ENCODE results near the gene PSMG3. TPM values are rescaled to one million over a fixed set of nuclear protein-coding genes. Genes with fewer than 3 reads are reported as not detected.
A peak's percentile ranks its signal among the peaks of the same experiment; 100 is the strongest.
"Not testable (repeated sequence)": the region's sequence is repeated elsewhere in the genome, so short reads cannot be mapped to it uniquely, and the experiment has no call there.

The PSMG3 gene
- total RNA-seq, 2 experiments from 2014 or later, result 33.1 to 33.3 TPM

DNA sequence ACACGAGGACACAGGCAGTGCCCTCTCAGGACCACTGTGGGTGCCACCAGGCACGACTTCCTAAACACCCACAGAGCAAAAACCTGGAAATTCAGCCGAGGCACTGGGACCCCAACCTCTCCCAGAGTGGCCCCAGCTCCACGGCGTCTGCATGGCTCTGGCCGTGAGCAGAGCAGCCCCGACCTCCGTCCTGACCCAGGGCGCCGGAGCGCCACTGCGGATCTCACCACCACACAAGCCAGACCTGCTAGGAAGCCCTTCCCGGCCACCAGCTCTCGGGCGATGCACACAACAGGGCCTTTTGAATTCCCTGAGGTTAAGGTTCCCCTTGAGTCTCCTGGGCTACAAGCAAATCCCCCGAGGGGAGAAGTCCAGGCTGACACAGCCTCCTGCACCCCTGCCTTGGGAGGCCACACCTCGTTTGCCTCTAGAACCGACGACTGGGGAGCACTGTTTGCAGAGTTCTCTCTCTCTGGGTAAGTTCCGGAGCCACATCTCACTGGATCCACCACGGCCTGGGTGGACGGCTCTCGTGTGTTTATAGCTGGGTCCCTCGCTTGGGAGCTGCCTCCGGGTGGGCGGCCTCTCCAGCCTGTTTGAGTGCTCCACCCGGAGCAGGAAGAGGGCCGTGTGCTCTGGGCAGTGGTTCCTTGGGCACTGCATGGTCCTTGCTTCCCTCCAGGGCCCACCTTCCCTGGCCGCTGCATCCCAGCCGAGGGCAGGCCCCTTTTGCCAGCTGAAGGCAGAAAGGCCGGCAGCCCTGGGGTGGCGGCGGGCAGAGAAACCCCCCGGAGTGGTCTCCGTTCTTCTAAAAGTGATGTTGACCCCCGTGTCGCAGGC lies 15.5 kb upstream of the PSMG3 start:
- Mint-ChIP-seq H3K27me3 (ENCODE audit: low read depth) (peaks cover 3% of the 10 kb centered on the region), H3K4me3 (no peak overlapping the region), H3K4me1 (ENCODE audit: low read depth) (no peaks in the 10 kb centered on the region), H3K9me3 (ENCODE audit: insufficient read depth) (no peaks in the 10 kb centered on the region), H3K36me3 (ENCODE audit: low read depth) (peaks cover 2% of the 10 kb centered on the region), H3K27ac (no peak overlapping the region)
- no peak for DNase-seq
- CTCF ChIA-PET, result no interaction called here
- POLR2A ChIA-PET, result no interaction called here
- no peak for ATAC-seq

DNA sequence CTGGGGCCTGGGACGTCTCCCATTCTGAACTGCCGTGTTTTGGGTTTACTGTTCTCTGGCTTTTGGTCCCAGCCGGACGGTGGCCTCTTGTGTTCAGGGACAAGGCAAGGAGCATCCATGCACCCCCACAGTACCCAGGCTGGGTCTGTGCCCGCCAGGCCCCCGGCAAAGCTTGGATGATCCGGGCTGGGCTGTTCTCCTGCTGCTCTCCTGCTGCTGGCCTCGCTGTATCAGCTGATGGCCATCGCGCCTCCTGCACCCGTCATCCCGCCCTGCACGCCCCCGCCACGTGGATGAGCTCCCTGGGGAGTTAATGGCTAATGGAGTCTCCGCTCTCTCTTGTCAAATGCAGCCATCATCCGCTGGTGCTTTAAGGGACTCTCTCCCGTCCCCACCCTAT lies 14.9 kb upstream of the PSMG3 start:
- no peaks in the 10 kb centered on the region for H3K9me3 Mint-ChIP-seq (ENCODE audit: insufficient read depth)
- DNase-seq (no peak), ATAC-seq (no peak)
- H3K4me3 Mint-ChIP-seq, result no peak overlapping the region
- POLR2A ChIA-PET, result no interaction called here
- H3K36me3 Mint-ChIP-seq (ENCODE audit: low read depth), result peaks cover 2% of the 10 kb centered on the region
- H3K4me1 Mint-ChIP-seq (ENCODE audit: low read depth), result peaks cover 2% of the 10 kb centered on the region
- peaks cover 3% of the 10 kb centered on the region for H3K27me3 Mint-ChIP-seq (ENCODE audit: low read depth)
- CTCF ChIA-PET, result no interaction called here
- no peak overlapping the region for H3K27ac Mint-ChIP-seq

- H3K27ac Mint-ChIP-seq; H3K4me3 Mint-ChIP-seq; POLR2A ChIA-PET; H3K36me3 Mint-ChIP-seq (ENCODE audit: low read depth); ATAC-seq; DNase-seq; CTCF ChIA-PET; H3K9me3 Mint-ChIP-seq (ENCODE audit: insufficient read depth); H3K4me1 Mint-ChIP-seq (ENCODE audit: low read depth); H3K27me3 Mint-ChIP-seq (ENCODE audit: low read depth): not testable (repeated sequence)
Measured at GRCh38 chr7:1583241-1583930, 13.6 kb upstream of the PSMG3 start.

- no peak overlapping the region for H3K27ac Mint-ChIP-seq
- H3K36me3 Mint-ChIP-seq (ENCODE audit: low read depth), result no peaks in the 10 kb centered on the region
- CTCF ChIA-PET, result interaction anchor here (0.9 to 1.1 kb wide), 2 partner anchors 12 to 767 kb away, joined by 3 to 4 read pairs; no protein-coding TSS in a partner anchor
Measured at GRCh38 chr7:1580422-1581030, 10.7 kb upstream of the PSMG3 start.

GRCh38 chr7:1579481-1580421 lies 9.9 kb upstream of the PSMG3 start:
- Mint-ChIP-seq H3K27me3 (ENCODE audit: low read depth) (no peaks in the 10 kb centered on the region), H3K4me1 (ENCODE audit: low read depth) (peaks cover 5% of the 10 kb centered on the region), H3K27ac (peak overlapping the region; percentile 31), H3K36me3 (ENCODE audit: low read depth) (no peaks in the 10 kb centered on the region), H3K4me3 (no peak overlapping the region), H3K9me3 (ENCODE audit: insufficient read depth) (no peaks in the 10 kb centered on the region)
- ChIA-PET CTCF (interaction anchor here (0.6 to 1.1 kb wide), 14 partner anchors 9 to 776 kb away, joined by 3 to 6 read pairs (median 4); no protein-coding TSS in a partner anchor), POLR2A (no interaction called here)
- DNase-seq, result peak; percentile 77
- peak; percentile 98 for ATAC-seq

More at GRCh38 chr7:1580422-1581030, 10.7 kb upstream of the PSMG3 start:
- Mint-ChIP-seq H3K4me3 (no peak overlapping the region), H3K27me3 (ENCODE audit: low read depth) (no peaks in the 10 kb centered on the region), H3K4me1 (ENCODE audit: low read depth) (peaks cover 5% of the 10 kb centered on the region), H3K9me3 (ENCODE audit: insufficient read depth) (no peaks in the 10 kb centered on the region)
- POLR2A ChIA-PET, result interaction anchor here (0.9 kb wide), 1 partner anchor 10 kb away, joined by 3 read pairs; no protein-coding TSS in a partner anchor
- ATAC-seq, result no peak
- no peak for DNase-seq

DNA sequence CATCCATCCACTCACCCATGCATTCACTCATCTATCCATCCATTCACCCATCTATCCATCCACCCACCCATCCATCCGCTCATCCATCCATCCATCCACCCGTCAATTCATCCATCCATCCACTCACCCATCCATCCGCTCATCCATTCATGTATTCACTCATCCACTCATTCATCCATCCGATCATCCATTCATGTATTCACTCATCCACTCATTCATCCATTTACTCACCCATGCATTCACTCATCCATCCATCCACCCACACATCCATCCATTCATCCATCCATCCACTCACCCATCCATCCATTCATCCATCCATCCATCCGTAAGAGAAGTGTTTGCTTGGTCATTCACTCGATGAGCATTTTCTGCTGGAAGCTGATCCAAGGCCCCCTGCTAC lies 8.7 kb upstream of the PSMG3 start:
- DNase-seq, result no peak
- CTCF ChIA-PET, result interaction anchor here (0.7 to 1.1 kb wide), 7 partner anchors 11 to 769 kb away, joined by 3 to 6 read pairs (median 4); no protein-coding TSS in a partner anchor

GRCh38 chr7:1576521-1577253 lies 6.9 kb upstream of the PSMG3 start:
- Mint-ChIP-seq H3K36me3 (ENCODE audit: low read depth) (peaks cover 4% of the 10 kb centered on the region), H3K4me3 (no peak overlapping the region), H3K27me3 (ENCODE audit: low read depth) (no peaks in the 10 kb centered on the region), H3K27ac (no peak overlapping the region), H3K9me3 (ENCODE audit: insufficient read depth) (no peaks in the 10 kb centered on the region), H3K4me1 (ENCODE audit: low read depth) (peaks cover 5% of the 10 kb centered on the region)
- ChIA-PET POLR2A (interaction anchor here (1.2 kb wide), 1 partner anchor 118 kb away, joined by 3 read pairs; the partner anchor contains the start of gene MICALL2), CTCF (no interaction called here)
- ATAC-seq (no peak), DNase-seq (no peak)

More for the DNA sequence above, 8.7 kb upstream of the PSMG3 start:
- H3K4me3 Mint-ChIP-seq, result no peak overlapping the region
- no peaks in the 10 kb centered on the region for H3K27me3 Mint-ChIP-seq (ENCODE audit: low read depth)
- H3K27ac Mint-ChIP-seq, result no peak overlapping the region
- POLR2A ChIA-PET, result no interaction called here
- H3K9me3 Mint-ChIP-seq (ENCODE audit: insufficient read depth), result no peaks in the 10 kb centered on the region
- H3K36me3 Mint-ChIP-seq (ENCODE audit: low read depth), result no peaks in the 10 kb centered on the region
- ATAC-seq, result no peak
- peaks cover 5% of the 10 kb centered on the region for H3K4me1 Mint-ChIP-seq (ENCODE audit: low read depth)

- CTCF ChIA-PET, result no interaction called here
- ATAC-seq (no peak), DNase-seq (no peak)
- Mint-ChIP-seq H3K27ac (no peak overlapping the region), H3K36me3 (ENCODE audit: low read depth) (peaks cover 4% of the 10 kb centered on the region), H3K9me3 (ENCODE audit: insufficient read depth) (no peaks in the 10 kb centered on the region), H3K27me3 (ENCODE audit: low read depth) (no peaks in the 10 kb centered on the region), H3K4me3 (no peak overlapping the region), H3K4me1 (ENCODE audit: low read depth) (peaks cover 8% of the 10 kb centered on the region)
- POLR2A ChIA-PET, result no interaction called here
Measured at GRCh38 chr7:1575809-1576208, 6.0 kb upstream of the PSMG3 start.

DNA sequence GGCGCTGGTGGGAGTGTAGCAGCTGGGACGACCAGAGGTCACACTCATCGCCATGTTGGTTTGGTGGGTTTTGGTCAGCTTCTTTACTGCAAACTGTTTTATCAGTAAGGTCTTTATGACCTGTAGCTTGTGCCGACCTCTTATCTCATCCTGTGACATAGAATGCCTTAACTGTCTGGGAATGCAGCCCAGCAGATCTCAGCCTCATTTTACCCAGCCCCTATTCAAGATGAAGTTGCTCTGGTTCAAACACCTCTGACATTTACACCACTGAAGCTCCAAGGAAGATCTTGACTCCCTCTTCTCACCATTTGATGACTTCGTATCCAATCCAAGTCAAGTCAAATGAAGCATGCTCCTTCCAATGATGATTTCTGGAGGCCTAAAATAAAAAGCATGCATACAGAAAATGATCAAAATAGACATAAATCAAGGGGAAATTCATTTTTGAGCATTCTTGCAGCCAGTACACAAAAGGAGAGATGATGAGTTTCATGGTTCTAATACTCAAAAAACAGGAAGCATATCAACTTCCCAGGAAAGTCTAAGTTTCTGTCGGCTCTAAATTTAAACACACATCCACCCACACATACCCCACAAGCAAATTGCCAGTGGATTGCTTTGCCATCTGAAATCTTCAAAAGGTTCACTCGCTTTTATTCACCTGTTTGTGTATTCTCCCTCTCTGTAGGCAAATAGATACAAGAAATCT lies 2.4 kb upstream of the PSMG3 start:
- peaks cover 20% of the 10 kb centered on the region for H3K4me1 Mint-ChIP-seq (ENCODE audit: low read depth)
- ChIA-PET CTCF (no interaction called here), POLR2A (no interaction called here)
- H3K4me3 Mint-ChIP-seq, result no peak overlapping the region
- ATAC-seq, result no peak
- H3K27ac Mint-ChIP-seq, result no peak overlapping the region
- H3K27me3 Mint-ChIP-seq (ENCODE audit: low read depth), result no peaks in the 10 kb centered on the region
- no peak for DNase-seq
- no peaks in the 10 kb centered on the region for H3K9me3 Mint-ChIP-seq (ENCODE audit: insufficient read depth)
- H3K36me3 Mint-ChIP-seq (ENCODE audit: low read depth), result peaks cover 7% of the 10 kb centered on the region

GRCh38 chr7:1569440-1569832 lies 396 bp downstream of the PSMG3 start:
- Mint-ChIP-seq H3K4me1 (ENCODE audit: low read depth) (peaks cover 21% of the 10 kb centered on the region), H3K4me3 (peak overlapping the region; percentile 80), H3K36me3 (ENCODE audit: low read depth) (peaks cover 11% of the 10 kb centered on the region), H3K9me3 (ENCODE audit: insufficient read depth) (no peaks in the 10 kb centered on the region), H3K27me3 (ENCODE audit: low read depth) (no peaks in the 10 kb centered on the region), H3K27ac (peak overlapping the region; percentile 87)
- DNase-seq (no peak), ATAC-seq (no peak)
- ChIA-PET POLR2A (interaction anchor here (0.6 to 1.6 kb wide), 2 partner anchors 671 to 785 kb away, joined by 3 to 5 read pairs; partner anchors contain the start of gene EIF3B), CTCF (interaction anchor here (0.7 kb wide), 1 partner anchor 705 kb away, joined by 3 read pairs; no protein-coding TSS in a partner anchor)

Data from activated CD8-positive, alpha-beta T cell treated with anti-CD3 and anti-CD28 coated beads, Interleukin-2, amount 10 ng/mL, durations not matched to agents 7 days and 5 days (primary cell).